ENCODE results near the gene NIN. TPM values are rescaled to one million over a fixed set of nuclear protein-coding genes. Genes with fewer than 3 reads are reported as not detected.

Gene NIN
- total and polyA plus RNA-seq, 4 donors, result 1.7 to 11.1 (median 4.0) TPM

- no peaks in the 10 kb centered on the region for H3K27me3 ChIP-seq (ENCODE audit: control insufficient read depth in 4 of 4, insufficient read depth in 4 of 4, low read length in 3 of 4)
- no peaks in the 10 kb centered on the region for H3K4me1 ChIP-seq (ENCODE audit: control insufficient read depth in 4 of 4, insufficient read depth in 4 of 4, low read length in 3 of 4)
- no peak overlapping the region for H3K4me3 ChIP-seq (ENCODE audit: low read depth in 1 of 3, low read length in 3 of 3)
- no peak overlapping the region for H3K27ac ChIP-seq (ENCODE audit: low read depth in 1 of 2, low read length in 2 of 2)
- H3K36me3 ChIP-seq (ENCODE audit: control insufficient read depth in 4 of 4, insufficient read depth in 3 of 4, low read depth in 1 of 4, low read length in 3 of 4), result peaks cover 0 to 14% (median 13%) of the 10 kb centered on the region in 4 donors
- H3K9me3 ChIP-seq (ENCODE audit: control insufficient read depth in 4 of 4, low read length in 3 of 4), result no peaks in the 10 kb centered on the region
- DNase-seq (ENCODE audit: low spot score), result no peak
- H3K9ac ChIP-seq (ENCODE audit: low read depth in 1 of 2, low read length in 2 of 2), result no peak overlapping the region
- TF ChIP-seq REST (IDR thresholded peaks at IDR 0.05), result no peak
- TF ChIP-seq GABPA (IDR thresholded peaks at IDR 0.05 in 1 of 2, conservative IDR thresholded peaks at IDR 0.05 in 1 of 2), result no peak
- TF ChIP-seq RXRA (IDR thresholded peaks at IDR 0.05), result no peak
- TF ChIP-seq EGR1 (IDR thresholded peaks at IDR 0.05; ENCODE audit: low read depth in 2 of 2), result no peak
- TF ChIP-seq ZBTB33 (IDR thresholded peaks at IDR 0.05), result no peak
- no peak for TF ChIP-seq SP1 (IDR thresholded peaks at IDR 0.05)
- no peak for TF ChIP-seq FOXA1 (IDR thresholded peaks at IDR 0.05)
Measured at GRCh38 chr14:50740856-50741255, 90.1 kb downstream of the NIN start.

DNA sequence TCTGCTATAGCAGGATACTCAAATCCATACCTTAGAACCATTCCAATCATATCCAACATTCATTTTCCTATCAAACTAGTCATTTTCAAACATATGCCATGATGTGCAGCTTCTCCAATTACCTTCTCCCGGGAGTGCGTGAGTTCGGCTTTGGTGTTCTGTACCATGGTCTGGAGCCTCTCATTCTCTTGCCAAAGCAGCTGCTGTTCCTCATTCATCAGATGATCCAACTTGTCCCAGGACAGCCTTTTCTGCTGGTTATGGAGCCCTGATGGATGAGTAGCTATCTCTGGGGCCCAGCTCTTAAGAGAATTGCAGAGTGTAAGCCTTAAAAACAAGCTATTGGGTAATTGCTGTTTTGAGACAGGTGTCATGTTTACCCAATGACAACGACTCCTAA lies 91.8 kb downstream of the NIN start:
- Histone ChIP-seq H3K9me3 (ENCODE audit: control insufficient read depth in 4 of 4, low read length in 3 of 4) (no peaks in the 10 kb centered on the region), H3K36me3 (ENCODE audit: control insufficient read depth in 4 of 4, insufficient read depth in 3 of 4, low read depth in 1 of 4, low read length in 3 of 4) (peaks cover 0 to 20% (median 18%) of the 10 kb centered on the region in 4 donors), H3K27ac (ENCODE audit: low read depth in 1 of 2, low read length in 2 of 2) (no peak overlapping the region), H3K9ac (ENCODE audit: low read depth in 1 of 2, low read length in 2 of 2) (no peak overlapping the region), H3K4me1 (ENCODE audit: control insufficient read depth in 4 of 4, insufficient read depth in 4 of 4, low read length in 3 of 4) (no peaks in the 10 kb centered on the region), H3K4me3 (ENCODE audit: low read depth in 1 of 3, low read length in 3 of 3) (no peak overlapping the region), H3K27me3 (ENCODE audit: control insufficient read depth in 4 of 4, insufficient read depth in 4 of 4, low read length in 3 of 4) (no peaks in the 10 kb centered on the region)
- no peak for DNase-seq (ENCODE audit: low spot score)
- no peak for TF ChIP-seq JUND (IDR thresholded peaks at IDR 0.05)
- TF ChIP-seq RAD21 (IDR thresholded peaks at IDR 0.05), result no peak
- no peak for TF ChIP-seq TAF1 (conservative IDR thresholded peaks at IDR 0.05)
- TF ChIP-seq HNF4A (conservative IDR thresholded peaks at IDR 0.05), result no peak
- no peak for TF ChIP-seq YY1 (IDR thresholded peaks at IDR 0.05)
- TF ChIP-seq ZBTB33 (IDR thresholded peaks at IDR 0.05), result no peak
- TF ChIP-seq EGR1 (IDR thresholded peaks at IDR 0.05; ENCODE audit: low read depth in 2 of 2), result no peak
- no peak for TF ChIP-seq FOXA2 (IDR thresholded peaks at IDR 0.05)
- TF ChIP-seq SP1 (IDR thresholded peaks at IDR 0.05), result no peak
- no peak for TF ChIP-seq NR2F2 (IDR thresholded peaks at IDR 0.05)
- no peak for TF ChIP-seq FOXA1 (IDR thresholded peaks at IDR 0.05)
- TF ChIP-seq CTCF (IDR thresholded peaks at IDR 0.05; ENCODE audit: low read depth, low read length, missing input control), result no peak
- TF ChIP-seq HNF4G (IDR thresholded peaks at IDR 0.05), result no peak
- TF ChIP-seq ATF3 (IDR thresholded peaks at IDR 0.05), result no peak
- TF ChIP-seq GABPA (IDR thresholded peaks at IDR 0.05 in 1 of 2, conservative IDR thresholded peaks at IDR 0.05 in 1 of 2), result no peak
- TF ChIP-seq MAX (IDR thresholded peaks at IDR 0.05), result no peak
- TF ChIP-seq REST (IDR thresholded peaks at IDR 0.05), result no peak
- WGBS, result 89% methylated on average over 4 of the region's 4 CpGs

Measured in liver (tissue), 9 donors.